ENCODE results near the gene DUSP8.
"Not testable (repeated sequence)": the region's sequence is repeated elsewhere in the genome, so short reads cannot be mapped to it uniquely, and the experiment has no call there.

The DUSP8 gene, protein sequence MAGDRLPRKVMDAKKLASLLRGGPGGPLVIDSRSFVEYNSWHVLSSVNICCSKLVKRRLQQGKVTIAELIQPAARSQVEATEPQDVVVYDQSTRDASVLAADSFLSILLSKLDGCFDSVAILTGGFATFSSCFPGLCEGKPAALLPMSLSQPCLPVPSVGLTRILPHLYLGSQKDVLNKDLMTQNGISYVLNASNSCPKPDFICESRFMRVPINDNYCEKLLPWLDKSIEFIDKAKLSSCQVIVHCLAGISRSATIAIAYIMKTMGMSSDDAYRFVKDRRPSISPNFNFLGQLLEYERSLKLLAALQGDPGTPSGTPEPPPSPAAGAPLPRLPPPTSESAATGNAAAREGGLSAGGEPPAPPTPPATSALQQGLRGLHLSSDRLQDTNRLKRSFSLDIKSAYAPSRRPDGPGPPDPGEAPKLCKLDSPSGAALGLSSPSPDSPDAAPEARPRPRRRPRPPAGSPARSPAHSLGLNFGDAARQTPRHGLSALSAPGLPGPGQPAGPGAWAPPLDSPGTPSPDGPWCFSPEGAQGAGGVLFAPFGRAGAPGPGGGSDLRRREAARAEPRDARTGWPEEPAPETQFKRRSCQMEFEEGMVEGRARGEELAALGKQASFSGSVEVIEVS

DNA sequence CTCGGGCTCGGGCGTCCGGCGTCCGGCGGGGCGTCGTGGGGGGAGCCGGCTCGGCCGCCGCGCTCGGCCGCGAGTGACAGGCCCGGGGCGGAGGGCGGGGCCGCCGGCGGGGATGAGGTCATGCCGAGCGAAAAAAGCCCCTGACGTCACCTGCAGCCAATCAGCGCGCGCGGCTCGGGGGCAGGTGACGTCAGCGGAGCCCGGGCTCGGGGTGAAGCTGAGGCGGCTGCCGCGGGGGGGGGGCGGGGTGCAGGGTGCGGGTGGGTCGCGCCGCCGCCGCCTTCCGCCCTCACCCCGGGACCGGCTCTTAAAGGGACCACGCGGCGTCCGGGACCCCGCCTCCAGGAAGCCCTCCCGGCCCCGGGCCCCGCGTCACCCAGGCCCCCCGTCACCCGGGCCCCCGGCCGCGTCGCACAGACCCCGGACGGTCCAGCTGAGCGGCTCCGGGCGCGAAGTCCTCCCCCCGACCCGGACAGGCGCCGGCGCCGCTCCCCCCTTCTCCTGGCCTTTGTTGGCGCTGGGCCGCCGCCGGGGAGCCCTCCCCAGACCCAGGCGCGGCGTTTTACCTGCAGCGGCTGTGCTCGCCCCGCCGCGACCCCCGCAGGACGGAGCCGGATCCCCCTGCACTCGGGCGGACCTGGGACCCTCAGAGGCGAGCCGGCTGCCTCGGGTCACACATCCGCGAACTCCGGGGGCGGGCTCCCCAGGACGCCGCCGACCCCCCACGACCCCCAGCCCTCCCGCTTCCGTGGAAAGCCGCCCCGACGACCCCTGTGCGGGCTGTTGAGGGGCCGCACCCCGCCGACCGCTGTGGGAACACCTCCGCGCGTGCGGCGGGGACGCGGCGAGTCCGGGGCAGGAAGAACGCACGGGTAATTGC, at the start of gene DUSP8:
Gene DUSP8 (minus strand): TSS at position 75 of the 880 bp plus-strand sequence. CDS start 6,445 bp downstream, outside the sequence.
- peak; percentile 53 for DNase-seq

DNA sequence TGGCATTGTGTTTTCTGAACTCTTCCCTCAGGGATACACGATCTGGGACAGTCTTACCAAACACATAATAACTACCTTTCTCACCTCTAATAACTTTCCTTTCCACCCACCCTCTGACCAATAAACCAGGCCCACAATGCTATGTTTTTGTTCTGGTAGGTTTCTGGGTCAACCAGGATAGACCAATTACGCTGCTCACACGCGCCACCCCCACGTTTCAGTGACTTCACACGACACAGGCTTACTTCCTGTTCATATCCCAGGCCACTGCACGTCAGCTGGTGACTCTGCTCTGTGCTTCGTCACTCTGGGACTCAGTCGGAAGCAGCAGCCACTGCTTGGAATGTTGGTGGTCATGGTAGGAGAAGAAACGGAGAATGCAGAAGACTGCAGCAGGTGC, 47.4 kb upstream of the DUSP8 start:
- DNase-seq, result no peak

DNA sequence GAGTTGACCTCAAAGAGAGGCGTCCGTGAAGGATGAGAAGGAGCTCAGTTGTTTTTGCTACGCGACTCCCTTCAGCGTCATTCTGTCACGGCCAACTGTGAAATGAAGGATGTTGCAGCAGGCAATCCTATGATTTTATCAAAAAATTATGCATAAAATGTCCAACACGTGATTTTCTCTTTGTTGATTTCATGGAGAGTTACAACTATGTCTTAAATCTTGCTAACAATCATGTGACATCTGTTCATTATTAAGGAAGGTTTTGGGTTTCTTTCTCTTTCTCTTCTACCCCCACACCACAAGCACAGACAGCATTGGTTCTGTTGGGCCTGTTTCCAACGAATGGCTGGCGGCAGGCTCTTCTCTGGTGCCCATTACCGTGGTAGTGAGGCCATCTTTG, 46.2 kb upstream of the DUSP8 start:
- no peak for DNase-seq

DNA sequence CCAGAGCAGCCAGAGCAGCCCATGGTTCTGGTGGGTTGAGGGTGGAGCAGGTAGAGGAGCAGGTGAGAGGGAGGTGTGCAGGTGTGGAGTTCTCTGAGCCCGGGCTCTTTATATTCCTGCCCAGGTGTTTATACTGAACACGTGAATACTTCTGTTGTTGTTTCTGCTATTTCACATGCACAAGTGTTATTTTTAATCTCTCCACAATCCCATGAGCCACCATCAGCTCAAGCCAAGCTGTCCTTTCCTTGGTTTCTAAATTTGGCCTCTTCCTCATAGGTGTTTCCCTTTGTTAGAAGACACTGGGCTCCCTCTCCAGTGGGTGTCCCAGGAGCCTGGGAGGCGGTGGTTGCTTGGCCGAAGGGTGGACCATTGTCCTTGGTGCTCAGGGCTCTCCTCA, 36.3 kb upstream of the DUSP8 start, which contains the start of gene KRTAP5-3:
Gene KRTAP5-3 (minus strand): TSS at position 101 of the 400 bp plus-strand sequence. CDS start 78 bp downstream, at position 23.
- DNase-seq, result peak; percentile 40

DNA sequence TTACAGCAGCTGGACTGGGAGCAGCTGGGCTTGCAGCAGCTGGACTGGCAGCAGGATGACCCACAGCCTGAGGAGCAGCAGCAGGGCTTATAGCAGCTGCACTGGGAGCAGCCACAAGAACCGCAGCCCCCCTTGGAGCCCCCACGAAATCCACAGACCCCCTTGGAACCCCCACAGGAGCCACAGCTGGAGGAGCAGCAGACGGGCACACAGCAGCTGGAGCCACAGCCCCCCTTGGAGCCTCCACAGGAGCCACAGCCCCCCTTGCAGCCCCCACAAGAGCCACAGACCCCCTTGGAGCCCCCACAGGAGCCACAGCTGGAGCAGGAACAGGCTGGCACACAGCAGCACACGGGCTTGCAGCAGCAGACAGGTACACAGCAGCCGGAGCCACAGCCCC, 35.8 kb upstream of the DUSP8 start:
- DNase-seq, result not testable (repeated sequence)

DNA sequence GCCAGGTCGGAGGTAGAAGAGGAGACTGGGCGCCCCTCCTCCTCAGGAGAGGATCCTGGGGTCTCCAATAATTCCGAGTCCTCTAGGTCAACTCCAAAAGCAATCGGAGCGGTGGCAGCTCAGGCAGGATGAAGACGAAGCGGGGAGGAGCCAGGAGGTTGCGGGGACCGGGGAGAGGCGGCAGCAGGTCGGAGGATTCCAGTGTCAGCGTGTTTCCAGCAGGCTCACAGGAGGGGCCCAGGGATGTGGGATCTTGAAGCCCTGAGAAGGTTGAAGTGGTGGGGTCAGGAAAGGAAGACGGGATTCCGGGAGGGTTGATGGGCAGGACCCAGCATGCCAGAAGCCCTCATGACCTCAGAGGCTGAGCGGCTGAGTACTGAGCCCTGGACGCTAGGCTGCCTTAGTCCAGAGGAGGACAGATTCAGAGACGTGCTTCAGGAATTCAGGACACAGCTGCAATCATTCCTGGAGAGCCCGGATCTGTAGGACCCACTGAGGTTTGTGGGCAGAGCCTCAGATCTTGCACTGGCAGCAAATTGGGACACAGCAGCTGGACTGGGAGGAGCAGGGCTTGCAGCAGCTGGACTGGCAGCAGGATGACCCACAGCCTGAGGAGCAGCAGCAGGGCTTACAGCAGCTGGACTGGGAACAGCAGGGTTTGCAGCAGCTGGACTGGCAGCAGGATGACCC, 35.2 kb upstream of the DUSP8 start:
- not testable (repeated sequence) for DNase-seq

DNA sequence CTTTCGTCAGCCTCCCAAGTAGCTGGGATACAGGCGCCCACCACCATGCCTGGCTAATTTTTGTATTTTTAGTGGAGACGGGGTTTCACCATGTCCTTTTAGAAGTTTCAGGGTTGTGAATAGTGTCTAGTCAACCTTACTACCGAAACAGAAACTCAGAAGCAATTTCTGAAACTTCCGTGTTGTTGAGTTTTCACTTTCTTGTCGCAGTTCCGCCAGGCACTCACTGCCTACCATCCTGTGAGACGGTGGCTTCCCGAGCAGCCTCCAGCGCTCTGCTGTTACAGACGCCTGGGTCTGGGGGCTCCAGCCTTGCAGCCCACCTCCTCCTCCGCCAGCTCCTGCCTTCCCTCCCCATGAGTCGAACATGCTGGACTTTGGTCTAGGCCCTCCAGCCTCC, 33.9 kb upstream of the DUSP8 start:
- not testable (repeated sequence) for DNase-seq

DNA sequence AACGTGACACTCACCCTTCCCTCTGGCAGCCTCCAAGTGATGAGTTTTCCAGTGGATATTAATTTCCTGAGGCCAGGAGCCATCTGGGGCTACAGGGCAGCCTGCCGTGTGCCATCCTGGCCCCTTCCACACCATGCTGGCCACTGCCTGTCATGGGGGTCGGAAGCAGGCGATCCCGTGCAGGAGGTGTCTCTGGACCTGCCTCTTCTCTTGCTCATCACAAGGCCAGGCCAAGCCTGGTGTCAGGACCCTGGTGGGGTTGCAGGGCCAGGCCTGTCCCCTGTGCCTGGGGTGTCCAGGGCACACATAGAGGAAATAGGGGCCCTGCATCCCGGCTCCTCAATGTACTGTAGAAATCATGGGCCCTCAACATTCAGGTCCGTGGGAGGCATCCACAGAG, 32.6 kb upstream of the DUSP8 start:
- no peak for DNase-seq

DNA sequence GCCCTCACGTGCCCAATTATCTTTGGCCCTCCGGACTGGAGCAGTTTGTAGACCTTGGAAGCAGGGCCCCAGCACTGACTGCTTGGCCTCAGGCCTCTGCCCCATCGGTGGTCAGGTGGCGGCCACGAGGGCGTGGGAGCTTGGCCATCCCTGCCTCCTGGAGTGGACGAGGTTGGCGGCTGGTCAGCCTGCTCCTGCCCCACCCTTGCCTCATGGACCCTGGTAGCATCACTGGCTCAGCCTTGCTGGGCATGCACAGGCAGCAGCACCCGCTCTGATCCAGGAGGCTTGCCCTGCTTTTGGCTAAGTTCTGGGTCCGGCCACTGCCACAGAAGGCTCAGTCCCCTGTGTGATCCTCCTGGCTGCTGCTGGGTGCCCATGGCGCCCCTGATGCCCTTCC, 32.1 kb upstream of the DUSP8 start:
- DNase-seq, result no peak

DNA sequence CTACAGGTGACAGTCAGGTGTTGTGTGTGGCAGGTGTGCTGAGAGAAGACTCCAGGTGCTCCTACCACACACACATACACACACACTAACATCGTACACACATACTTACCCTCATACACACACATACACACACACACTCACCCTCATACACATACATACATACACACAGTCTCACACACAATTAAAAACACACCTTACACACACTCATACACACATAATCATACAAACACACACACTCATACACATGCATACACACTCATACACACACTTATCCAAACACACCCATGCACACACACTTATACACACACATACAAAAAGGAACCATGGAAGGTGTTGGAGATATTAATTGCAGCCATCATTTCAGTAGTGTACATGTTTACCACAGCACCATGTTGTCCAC, 31.6 kb upstream of the DUSP8 start:
- DNase-seq, result peak; percentile 39

DNA sequence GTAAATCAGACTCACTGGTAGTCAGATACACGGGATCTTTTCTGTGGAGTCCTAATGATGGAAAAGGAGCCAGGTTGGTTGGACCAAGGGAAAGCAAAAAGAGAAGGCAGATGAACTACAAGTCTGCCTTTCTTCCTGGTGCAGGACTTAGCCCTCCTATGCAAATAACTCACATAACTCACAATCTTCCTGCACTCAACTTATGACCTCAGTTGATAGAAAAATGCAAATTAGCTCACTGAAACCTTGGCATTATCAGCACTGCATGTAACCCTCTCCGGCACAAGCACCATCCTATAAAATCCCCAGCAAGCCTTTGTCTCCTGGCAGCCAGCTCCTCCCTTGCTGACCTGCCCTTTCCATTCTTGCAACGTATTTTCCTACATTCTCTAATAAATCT, 29.6 kb upstream of the DUSP8 start:
- not testable (repeated sequence) for DNase-seq

DNA sequence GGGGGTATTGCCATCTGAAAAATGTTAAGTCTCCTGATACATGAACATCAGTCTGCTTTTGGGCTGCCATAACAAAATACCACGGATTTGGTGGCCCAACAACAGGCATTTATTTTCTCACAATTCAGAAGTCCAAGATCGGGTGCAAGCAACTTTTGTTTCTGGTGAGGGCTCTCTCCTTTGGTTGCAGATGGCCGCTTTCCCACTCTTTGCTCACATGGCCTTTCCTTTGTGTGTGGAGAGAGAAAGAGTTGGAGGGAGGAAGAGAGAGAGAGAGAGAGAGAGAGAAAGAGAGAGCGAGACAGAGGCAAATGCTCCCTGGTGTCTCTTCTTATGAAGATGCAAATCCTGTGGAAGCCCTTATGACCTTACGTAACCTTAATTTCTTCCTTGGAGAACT, 28.6 kb upstream of the DUSP8 start:
- DNase-seq, result no peak

DNA sequence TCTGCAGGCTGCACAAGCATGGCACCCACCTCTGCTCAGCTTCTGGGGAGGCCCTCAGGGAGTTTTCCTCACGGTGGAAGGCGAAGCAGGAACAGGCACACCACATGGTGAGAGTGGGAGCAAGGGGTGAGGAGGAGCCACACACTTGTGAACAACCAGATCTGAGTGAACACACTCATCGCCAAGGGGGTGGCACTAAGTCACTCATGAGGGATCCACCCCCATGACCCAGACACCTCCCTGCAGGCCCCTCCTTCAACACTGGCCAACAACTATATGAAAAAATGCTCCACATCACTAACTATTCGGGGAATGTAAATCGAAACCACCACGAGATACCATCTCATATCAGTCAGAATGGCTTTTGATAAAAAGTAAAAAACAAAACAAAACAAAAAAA, 26.7 kb upstream of the DUSP8 start:
- DNase-seq, result no peak

DNA sequence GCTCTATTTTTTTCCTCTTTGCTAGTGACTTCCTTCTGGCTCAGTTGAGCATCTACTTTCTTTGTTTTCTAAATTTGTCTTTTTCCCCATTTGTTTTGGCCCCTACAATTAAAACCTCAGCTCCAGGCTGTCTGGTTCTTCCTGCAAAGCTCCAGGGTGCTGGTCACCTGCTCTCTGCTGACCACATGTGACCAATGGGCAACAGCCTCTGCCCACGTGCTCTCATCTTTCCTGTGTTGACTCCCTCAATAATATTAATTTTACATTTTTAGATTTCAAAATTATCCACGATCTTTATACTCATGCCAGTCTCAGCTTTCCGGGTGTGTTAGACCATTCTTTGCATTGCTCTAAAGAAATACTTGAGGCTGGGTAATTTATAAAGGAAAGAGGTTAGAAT, 26.3 kb upstream of the DUSP8 start:
- DNase-seq, result not testable (repeated sequence)

DNA sequence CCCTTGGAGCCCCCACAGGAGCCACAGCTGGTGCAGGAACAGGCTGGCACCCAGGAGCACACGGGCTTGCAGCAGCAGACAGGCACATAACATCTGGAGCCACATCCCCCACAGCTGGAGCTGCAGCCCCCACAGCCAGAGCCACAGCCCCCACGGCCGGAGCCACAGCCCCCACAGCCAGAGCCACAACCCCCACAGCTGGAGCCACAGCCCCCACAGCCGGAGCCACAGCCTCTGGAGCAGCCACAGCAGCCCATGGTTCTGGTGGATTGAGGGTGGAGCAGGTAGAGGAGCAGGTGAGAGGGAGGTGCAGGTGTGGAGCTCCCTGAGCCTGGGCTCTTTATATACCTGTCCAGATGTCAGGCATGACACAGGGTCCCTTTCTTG, 25.9 kb upstream of the DUSP8 start, which contains the start of gene KRTAP5-2:
Gene KRTAP5-2 (minus strand): TSS at position 301 of the 387 bp plus-strand sequence. CDS start 44 bp downstream, at position 257.
- DNase-seq, result no peak

DNA sequence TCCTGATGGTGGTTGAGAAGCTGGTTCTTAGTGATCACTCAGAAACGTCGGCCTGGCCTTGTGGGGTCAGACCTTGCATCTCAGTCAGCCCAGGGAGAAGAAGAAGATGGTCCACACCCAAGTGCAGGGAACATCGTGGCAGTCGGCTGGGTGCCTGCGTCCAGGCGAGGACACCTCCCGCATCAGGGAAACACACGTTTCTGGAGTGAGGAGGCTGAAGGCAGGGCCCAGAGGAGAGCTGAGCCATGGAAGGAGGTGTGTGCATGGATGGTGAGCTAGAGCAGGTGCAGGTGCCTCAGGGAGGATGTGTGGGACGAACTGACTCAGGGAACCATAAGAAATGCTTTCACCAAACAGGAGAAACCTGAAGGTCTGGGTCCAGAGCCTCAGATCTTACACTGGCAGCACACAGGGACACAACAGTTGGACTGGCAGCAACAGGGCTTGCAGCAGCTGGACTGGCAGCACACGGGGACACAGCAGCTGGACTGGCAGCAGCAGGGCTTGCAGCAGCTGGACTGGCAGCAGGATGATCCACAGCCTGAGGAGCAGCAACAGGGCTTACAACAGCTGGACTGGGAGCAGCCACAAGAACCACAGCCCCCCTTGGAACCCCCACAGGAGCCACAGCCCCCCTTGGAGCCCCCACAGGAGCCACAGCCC, 25.4 kb upstream of the DUSP8 start:
- DNase-seq, result no peak

DNA sequence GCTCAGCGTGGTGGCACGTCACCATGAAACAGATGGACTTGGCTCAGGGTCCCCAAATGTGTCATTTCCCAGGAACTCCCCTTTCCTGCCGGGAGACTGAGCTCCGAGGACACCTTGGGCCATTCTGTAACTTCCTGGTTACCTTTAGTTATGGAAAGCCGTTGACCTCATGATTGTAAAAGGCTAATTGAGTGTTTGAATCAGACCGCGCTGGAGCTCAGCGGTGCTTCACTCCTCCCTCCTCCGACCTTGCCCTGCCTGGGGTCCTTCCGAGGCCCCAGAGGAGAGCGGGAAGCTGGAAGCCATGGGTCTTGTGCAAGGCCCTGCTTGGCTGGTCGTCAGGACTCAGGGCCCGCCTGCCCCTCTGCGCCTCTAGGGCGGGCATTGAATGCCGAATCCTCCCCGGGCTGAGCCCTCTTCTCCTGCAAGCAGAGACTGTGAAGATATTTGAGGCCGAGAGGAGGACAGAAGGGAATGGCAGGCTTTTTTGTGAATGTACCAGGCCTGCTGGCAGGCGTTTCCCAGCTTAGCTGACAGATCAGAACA, 24.6 kb upstream of the DUSP8 start:
- not testable (repeated sequence) for DNase-seq

DNA sequence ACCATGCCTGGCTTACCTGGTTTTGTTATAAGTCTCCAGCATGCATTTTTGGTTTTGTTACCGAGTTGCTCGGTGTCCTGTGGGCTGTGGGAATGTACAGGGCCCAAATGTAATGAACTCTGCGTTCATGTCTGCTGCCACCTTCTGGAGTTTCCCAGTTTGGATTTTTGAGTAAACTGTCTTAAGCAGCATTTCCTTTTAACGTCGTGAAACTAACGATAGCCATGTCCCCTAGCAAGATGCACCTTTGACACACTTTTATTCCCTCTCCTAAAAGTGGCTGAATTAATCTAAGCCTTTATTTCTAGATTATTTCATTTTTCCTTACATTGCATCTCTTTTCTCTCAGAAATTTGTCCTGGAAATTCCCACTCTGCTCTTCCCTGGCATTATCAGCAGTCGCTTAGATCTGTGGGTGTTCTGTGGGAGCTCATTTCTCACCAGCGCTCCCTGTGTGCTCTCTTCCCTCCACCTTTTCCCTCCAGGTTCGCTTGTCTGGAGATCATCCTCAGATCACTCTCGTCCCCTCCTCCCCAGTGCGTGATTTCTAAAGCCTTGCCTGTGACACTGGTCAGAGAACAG, 24.0 kb upstream of the DUSP8 start:
- not testable (repeated sequence) for DNase-seq

DNA sequence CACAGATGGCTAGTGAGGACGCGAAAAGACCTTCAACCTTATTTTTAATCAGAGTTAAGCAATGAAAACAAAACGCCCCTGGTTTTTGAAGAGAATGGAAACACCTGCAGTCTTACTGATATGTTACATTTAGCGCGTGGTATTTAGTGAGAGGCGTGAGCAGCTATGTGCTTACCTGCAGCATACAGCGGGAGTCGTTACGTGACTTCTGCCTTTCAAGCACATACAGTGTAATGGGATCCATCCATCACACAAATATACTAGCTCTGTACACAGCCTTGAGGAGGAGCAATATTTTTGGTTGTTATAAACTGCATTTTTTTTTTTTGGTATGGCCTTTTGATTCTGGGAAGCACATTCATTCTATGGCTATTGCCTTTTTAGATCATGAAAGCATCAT, 20.6 kb upstream of the DUSP8 start:
- DNase-seq, result no peak

DNA sequence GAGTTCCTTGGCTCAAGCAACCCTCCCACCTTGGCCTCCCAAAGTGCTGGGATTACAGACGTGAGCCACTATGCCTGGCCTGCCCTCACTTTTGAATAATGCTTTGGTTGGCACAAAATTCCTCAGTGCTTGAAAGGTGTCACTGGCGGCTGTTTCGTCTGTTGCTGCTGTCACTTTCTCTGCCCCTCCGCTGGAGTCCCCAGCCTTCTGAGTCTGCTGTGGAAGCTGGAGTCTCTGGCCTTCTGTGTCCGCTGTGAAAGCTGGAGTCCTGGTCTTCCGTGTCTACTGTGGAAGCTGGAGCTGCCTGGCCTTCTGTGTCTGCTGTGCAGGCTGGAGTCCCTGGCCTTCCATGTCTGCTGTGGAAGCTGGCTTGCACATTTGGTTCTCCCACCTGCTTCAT, 17.9 kb upstream of the DUSP8 start:
- DNase-seq, result no peak
